Mesothelial cell of epicardium (in vitro differentiated cells): ENCODE measurements around the gene ATP6V1E1. TPM values are rescaled to one million over a fixed set of nuclear protein-coding genes. Genes with fewer than 3 reads are reported as not detected.
"Not testable (repeated sequence)": the region's sequence is repeated elsewhere in the genome, so short reads cannot be mapped to it uniquely, and the experiment has no call there.

Source experiments
- DNase-seq, 2 experiments: peaks; one replicate each; pipeline ENCODE4 v3.0.0; 2021; ENCODE audit warnings: low spot score in 2 of 2; ENCODE audit not compliant: unreplicated experiment in 2 of 2
- H3K27ac Mint-ChIP-seq: 2 replicates; pipeline ENCODE4 v1.8.0; 2021; ENCODE audit warnings: mixed read lengths
- H3K27me3 Mint-ChIP-seq: 2 replicates; pipeline ENCODE4 v1.8.0; 2021; ENCODE audit warnings: low read depth, mixed read lengths
- H3K36me3 Mint-ChIP-seq: 2 replicates; pipeline ENCODE4 v1.8.0; 2021; ENCODE audit warnings: mixed read lengths
- H3K4me1 Mint-ChIP-seq: 2 replicates; pipeline ENCODE4 v1.8.0; 2021; ENCODE audit warnings: mixed read lengths
- H3K4me3 Mint-ChIP-seq: 2 replicates; pipeline ENCODE4 v1.8.0; 2021; ENCODE audit warnings: mild to moderate bottlenecking, moderate library complexity, mixed read lengths
- H3K9me3 Mint-ChIP-seq: 2 replicates; pipeline ENCODE4 v1.8.0; 2021; ENCODE audit warnings: mixed read lengths
- total RNA-seq: library from RNA; stranded (reverse); gene quantifications from 3 replicates; pipeline ENCODE4 v1.2.1, GENCODE V29; 2021
- TF ChIP-seq, protein P1 (sequence below): fragments of 200-600 bp; sonication (generic); IDR thresholded peaks from one replicate; pipeline ENCODE4 v1.5.0; 2021; ENCODE audit warnings: antibody characterized with exemption; ENCODE audit not compliant: unreplicated experiment

Gene ATP6V1E1
- total RNA-seq, 1 donor from 2014 or later = 53.2 TPM

GRCh38 chr22:17575151-17575550, 53.4 kb downstream of the ATP6V1E1 start:
- Mint-ChIP-seq H3K9me3 (no peaks in the 10 kb centered on the region), H3K36me3 (no peaks in the 10 kb centered on the region), H3K27me3 (no peaks in the 10 kb centered on the region), H3K4me1 (peaks cover 21% of the 10 kb centered on the region), H3K4me3 (no peak overlapping the region), H3K27ac (no peak overlapping the region)
- TF ChIP-seq, protein P1, sequence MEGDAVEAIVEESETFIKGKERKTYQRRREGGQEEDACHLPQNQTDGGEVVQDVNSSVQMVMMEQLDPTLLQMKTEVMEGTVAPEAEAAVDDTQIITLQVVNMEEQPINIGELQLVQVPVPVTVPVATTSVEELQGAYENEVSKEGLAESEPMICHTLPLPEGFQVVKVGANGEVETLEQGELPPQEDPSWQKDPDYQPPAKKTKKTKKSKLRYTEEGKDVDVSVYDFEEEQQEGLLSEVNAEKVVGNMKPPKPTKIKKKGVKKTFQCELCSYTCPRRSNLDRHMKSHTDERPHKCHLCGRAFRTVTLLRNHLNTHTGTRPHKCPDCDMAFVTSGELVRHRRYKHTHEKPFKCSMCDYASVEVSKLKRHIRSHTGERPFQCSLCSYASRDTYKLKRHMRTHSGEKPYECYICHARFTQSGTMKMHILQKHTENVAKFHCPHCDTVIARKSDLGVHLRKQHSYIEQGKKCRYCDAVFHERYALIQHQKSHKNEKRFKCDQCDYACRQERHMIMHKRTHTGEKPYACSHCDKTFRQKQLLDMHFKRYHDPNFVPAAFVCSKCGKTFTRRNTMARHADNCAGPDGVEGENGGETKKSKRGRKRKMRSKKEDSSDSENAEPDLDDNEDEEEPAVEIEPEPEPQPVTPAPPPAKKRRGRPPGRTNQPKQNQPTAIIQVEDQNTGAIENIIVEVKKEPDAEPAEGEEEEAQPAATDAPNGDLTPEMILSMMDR = no peak
- DNase-seq = no peak

- TF ChIP-seq, protein P1 = no peak
- Mint-ChIP-seq H3K4me1 (peaks cover 24% of the 10 kb centered on the region), H3K4me3 (peak overlapping the region; percentile 35), H3K36me3 (no peaks in the 10 kb centered on the region), H3K27ac (peak overlapping the region; percentile 65), H3K9me3 (no peaks in the 10 kb centered on the region), H3K27me3 (no peaks in the 10 kb centered on the region)
- peak in 1 of 2 experiments; percentile 56 for DNase-seq
Observed at GRCh38 chr22:17570851-17571631, 57.5 kb downstream of the ATP6V1E1 start.

- H3K4me3 Mint-ChIP-seq = peak overlapping the region; percentile 14
- H3K27me3 Mint-ChIP-seq = no peaks in the 10 kb centered on the region
- TF ChIP-seq, protein P1 = no peak
- no peaks in the 10 kb centered on the region for H3K36me3 Mint-ChIP-seq
- peaks cover 24% of the 10 kb centered on the region for H3K4me1 Mint-ChIP-seq
- DNase-seq = no peak
- no peaks in the 10 kb centered on the region for H3K9me3 Mint-ChIP-seq
- peak overlapping the region; percentile 10 for H3K27ac Mint-ChIP-seq
Observed at GRCh38 chr22:17569971-17570511, 58.5 kb downstream of the ATP6V1E1 start.

DNA sequence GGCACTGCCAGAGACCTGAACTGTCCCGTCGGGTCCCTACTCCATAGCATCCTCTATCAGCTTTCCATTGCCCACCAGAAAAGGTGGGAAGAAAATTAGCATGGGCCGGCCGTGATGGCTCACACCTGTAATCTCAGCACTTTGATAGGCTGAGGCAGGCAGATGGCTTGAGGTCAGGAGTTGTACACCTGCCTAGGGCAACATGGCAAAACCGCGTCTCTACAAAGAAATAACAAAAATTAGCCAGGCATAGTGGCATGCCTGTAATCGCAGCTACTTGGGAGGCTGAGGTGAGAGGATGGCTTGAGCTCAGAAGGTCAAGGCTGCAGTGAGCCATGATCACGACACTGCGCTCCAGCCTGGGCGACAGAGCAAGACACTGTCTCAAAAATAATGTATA, 61.8 kb downstream of the ATP6V1E1 start:
- no peaks in the 10 kb centered on the region for H3K36me3 Mint-ChIP-seq

DNA sequence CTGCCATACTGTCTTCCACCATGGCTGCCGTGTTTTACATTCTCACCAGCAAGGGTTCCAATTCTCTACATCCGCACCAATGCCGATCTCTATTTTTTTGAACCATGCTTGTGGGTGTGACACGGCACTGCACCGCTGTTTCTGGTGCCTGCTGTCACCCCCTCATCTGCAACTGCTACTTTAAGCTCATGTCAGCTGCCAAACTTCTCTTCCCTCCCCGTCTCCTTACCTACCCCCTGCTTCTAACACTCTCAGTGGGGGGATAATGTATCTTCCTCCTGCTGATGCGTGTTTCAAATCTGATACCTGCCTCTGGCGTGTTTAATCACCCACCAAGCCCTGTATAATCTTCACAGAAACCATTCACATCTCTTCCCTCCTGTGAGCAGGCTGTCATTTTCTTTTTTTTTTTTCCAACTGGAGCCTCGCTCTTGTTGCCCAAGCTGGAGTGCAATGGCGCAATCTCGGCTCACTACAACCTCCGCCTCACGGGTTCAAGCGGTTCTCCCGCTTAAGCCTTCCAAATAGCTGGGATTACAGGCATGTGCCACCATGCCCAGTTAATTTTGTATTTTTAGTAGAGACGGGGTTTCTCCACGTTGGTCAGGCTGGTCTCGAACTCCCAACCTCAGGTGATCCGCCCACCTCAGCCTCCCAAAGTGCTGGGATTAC, 62.4 kb downstream of the ATP6V1E1 start:
- H3K27me3 Mint-ChIP-seq, H3K9me3 Mint-ChIP-seq, H3K36me3 Mint-ChIP-seq, DNase-seq, H3K27ac Mint-ChIP-seq, H3K4me3 Mint-ChIP-seq: not testable (repeated sequence)
- H3K4me1 Mint-ChIP-seq = peaks cover 21% of the 10 kb centered on the region

More for the DNA sequence above, 61.8 kb downstream of the ATP6V1E1 start:
- DNase-seq = no peak
- TF ChIP-seq, protein P1 = no peak
- H3K4me1 Mint-ChIP-seq = peaks cover 24% of the 10 kb centered on the region
- no peak overlapping the region for H3K27ac Mint-ChIP-seq
- H3K4me3 Mint-ChIP-seq = no peak overlapping the region
- no peaks in the 10 kb centered on the region for H3K27me3 Mint-ChIP-seq
- H3K9me3 Mint-ChIP-seq = no peaks in the 10 kb centered on the region

DNA sequence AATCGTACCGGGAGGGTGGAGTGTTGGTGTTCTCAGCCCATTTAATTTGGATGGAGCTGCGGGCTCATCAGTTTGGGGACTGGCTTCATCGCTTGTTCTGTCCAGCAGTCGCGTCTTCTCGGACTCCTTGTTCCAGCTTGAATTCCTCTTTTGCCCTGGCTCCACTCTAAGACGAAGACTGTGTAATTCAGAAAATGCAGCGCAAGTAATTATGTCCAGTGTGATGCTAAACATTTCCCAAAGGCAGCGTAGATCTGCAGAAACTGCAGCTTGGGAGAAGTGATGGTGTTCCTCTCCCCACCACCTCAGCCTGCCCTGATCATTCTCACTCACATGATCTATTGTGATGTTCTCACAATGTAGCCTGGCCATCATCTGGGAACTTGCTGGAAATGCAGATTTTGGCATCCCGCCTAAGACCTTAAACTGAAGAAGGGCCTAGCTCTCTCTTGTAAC, 64.6 kb downstream of the ATP6V1E1 start:
- Mint-ChIP-seq H3K4me3 (no peak overlapping the region), H3K27me3 (no peaks in the 10 kb centered on the region), H3K9me3 (no peaks in the 10 kb centered on the region), H3K4me1 (no peaks in the 10 kb centered on the region), H3K36me3 (peaks cover 7% of the 10 kb centered on the region), H3K27ac (peak overlapping the region; percentile 61)
- TF ChIP-seq, protein P1 = no peak
- no peak for DNase-seq
